Peyer's patch (tissue), 4 donors: ENCODE data around the gene NEK8.

ENCODE experiments used
- CTCF ChIP-seq, 6 experiments: fragments of 450-650 bp in 4 of 6; fragments of 200-600 bp in 2 of 6; sonication (generic) in 1 of 6; IDR thresholded peaks; one replicate each; pipeline ENCODE4 v1.5.1; 2017 to 2019; ENCODE audit warnings: antibody characterized with exemption in 6 of 6, mild to moderate bottlenecking in 3 of 6, moderate library complexity in 1 of 6
- POLR2A ChIP-seq, 2 donors: fragments of 450-650 bp; IDR thresholded peaks; one replicate each; pipeline ENCODE4 v1.5.1; 2017; ENCODE audit warnings: antibody characterized with exemption in 2 of 2, mild to moderate bottlenecking in 2 of 2, moderate library complexity in 2 of 2

- TF ChIP-seq CTCF (IDR thresholded peaks at IDR 0.05) (no peak), POLR2A (IDR thresholded peaks at IDR 0.05) (no peak)
These were observed 27.6 kb downstream of the NEK8 start for GRCh38 chr17:28756049-28756804.
